Measurements from ENCODE around the gene PLD4.

Gene PLD4

GRCh38 chr14:104974146-104974541 is 49.5 kb downstream of the PLD4 start:
- DNase-seq (ENCODE audit: low read depth in 2 of 2): no peak

GRCh38 chr14:104974665-104975390 is 50.1 kb downstream of the PLD4 start:
- no peak for DNase-seq (ENCODE audit: low read depth in 2 of 2)

GRCh38 chr14:104975481-104976197 is 51.0 kb downstream of the PLD4 start:
- no peak for DNase-seq (ENCODE audit: low read depth in 2 of 2)

GRCh38 chr14:104976198-104977007 is 51.7 kb downstream of the PLD4 start:
- DNase-seq (ENCODE audit: low read depth in 2 of 2): peak; percentile 71 to 81

- no peak for DNase-seq (ENCODE audit: low read depth in 2 of 2)
These were observed 52.5 kb downstream of the PLD4 start for GRCh38 chr14:104977008-104977680.

GRCh38 chr14:104977681-104978653 is 53.3 kb downstream of the PLD4 start, which contains the start of gene AHNAK2:
Gene AHNAK2 (minus strand): TSS chr14:104978374. CDS start chr14:104978237, 137 bp downstream.
- peak in 1 of 2 donors; percentile 51 for DNase-seq (ENCODE audit: low read depth in 2 of 2)

- no peak for DNase-seq (ENCODE audit: low read depth in 2 of 2)
These were observed 54.3 kb downstream of the PLD4 start for GRCh38 chr14:104978746-104979691.

GRCh38 chr14:104979758-104980610 is 55.3 kb downstream of the PLD4 start:
- DNase-seq (ENCODE audit: low read depth in 2 of 2): no peak

- no peak for DNase-seq (ENCODE audit: low read depth in 2 of 2)
These were observed 56.2 kb downstream of the PLD4 start for GRCh38 chr14:104980611-104981531.

- no peak for DNase-seq (ENCODE audit: low read depth in 2 of 2)
These were observed 57.2 kb downstream of the PLD4 start for GRCh38 chr14:104981699-104982541.

GRCh38 chr14:104982548-104983230 is 58.0 kb downstream of the PLD4 start:
- no peak for DNase-seq (ENCODE audit: low read depth in 2 of 2)

All from stimulated activated CD4-positive, alpha-beta T cell treated with anti-CD3 and anti-CD28 coated beads, Interleukin-15, amount 100 ng/mL, for 48 hours (primary cell).